PC-3 (cell line): ENCODE data around the gene ALOXE3. TPM values are rescaled to one million over a fixed set of nuclear protein-coding genes. Genes with fewer than 3 reads are reported as not detected.

Experiments
- ATAC-seq: fragments of 200-7000 bp; cut with Tn5 transposase; 2 replicates; pipeline ENCODE4 v1.9.1; 2020; ENCODE audit warnings: mild to moderate bottlenecking, moderate library complexity
- BruUV-seq: library from RNA; stranded (reverse); fragments of 400-500 nt; replicated peaks from 2 replicates; lab custom pipeline; 2021; lab: Mats Ljungman, UMichigan
- CTCF ChIA-PET: fragments of 300-600 bp; sonication (Branson Sonifier 250); formaldehyde crosslinking; loops from one replicate; lab custom pipeline; 2022; ENCODE audit warnings: antibody characterized with exemption; lab: Charles Lee
- POLR2A ChIA-PET: fragments of 300-600 bp; sonication (Branson Sonifier 250); formaldehyde crosslinking; loops from one replicate; lab custom pipeline; 2022; ENCODE audit warnings: antibody characterized with exemption; ENCODE audit not compliant: unreplicated experiment; lab: Charles Lee
- DNase-seq: peaks from one replicate; pipeline ENCODE4 v3.0.0-alpha.2; 2015
- H2AFZ ChIP-seq: fragments of 300-600 bp; sonication (generic); 2 replicates; pipeline ENCODE4 v1.6.0; 2016; ENCODE audit warnings: antibody characterized with exemption, low read length
- H3F3A ChIP-seq: fragments of 300-600 bp; sonication (generic); one replicate; pipeline ENCODE4 v1.6.0; 2017; ENCODE audit warnings: antibody characterized with exemption, low read length, control low read depth, mild to moderate bottlenecking; ENCODE audit not compliant: unreplicated experiment
- H3K27ac ChIP-seq: fragments of 300-600 bp; sonication (generic); 2 replicates; pipeline ENCODE4 v1.5.1; 2016; ENCODE audit warnings: mild to moderate bottlenecking, low read length
- H3K27me3 ChIP-seq: fragments of 300-600 bp; sonication (generic); 2 replicates; pipeline ENCODE4 v1.6.1; 2016; ENCODE audit warnings: low read length, mixed read lengths
- H3K36me3 ChIP-seq: fragments of 300-600 bp; sonication (generic); 2 replicates; pipeline ENCODE4 v1.6.1; 2016; ENCODE audit warnings: low read depth, mixed run types, low read length, mixed read lengths
- H3K4me1 ChIP-seq: fragments of 300-600 bp; sonication (generic); 2 replicates; pipeline ENCODE4 v1.5.1; 2016; ENCODE audit warnings: low read length; ENCODE audit not compliant: insufficient read depth
- H3K4me2 ChIP-seq: fragments of 300-600 bp; sonication (generic); 2 replicates; pipeline ENCODE4 v1.6.0; 2016; ENCODE audit warnings: low read length
- H3K4me3 ChIP-seq: fragments of 300-600 bp; sonication (generic); 2 replicates; pipeline ENCODE4 v1.5.1; 2016; ENCODE audit warnings: mild to moderate bottlenecking, low read length, mixed read lengths
- H3K79me2 ChIP-seq: fragments of 300-600 bp; sonication (generic); 2 replicates; pipeline ENCODE4 v1.6.1; 2017; ENCODE audit warnings: low read length, mixed read lengths
- H3K9ac ChIP-seq: fragments of 300-600 bp; sonication (generic); 2 replicates; pipeline ENCODE4 v1.6.0; 2016; ENCODE audit warnings: mild to moderate bottlenecking, low read length
- H3K9me2 ChIP-seq: fragments of 300-600 bp; sonication (generic); replicated peaks from 2 replicates; pipeline ENCODE4 v1.6.1; 2016; ENCODE audit warnings: mixed run types, low read length, mixed read lengths
- H3K9me3 ChIP-seq: fragments of 300-600 bp; sonication (generic); 2 replicates; pipeline ENCODE4 v1.6.1; 2016; ENCODE audit warnings: low read length, mixed read lengths
- H4K20me1 ChIP-seq: fragments of 300-600 bp; sonication (generic); 2 replicates; pipeline ENCODE4 v1.6.1; 2016; ENCODE audit warnings: low read length, mixed read lengths
- EZH2 ChIP-seq: fragments of 300-600 bp; sonication (generic); IDR thresholded peaks from one replicate; pipeline ENCODE4 v1.6.1; 2017; ENCODE audit warnings: antibody characterized with exemption, mild to moderate bottlenecking, low read length; ENCODE audit not compliant: unreplicated experiment
- EZH2phosphoT487 ChIP-seq: fragments of 300-600 bp; sonication (generic); IDR thresholded peaks from 2 replicates; pipeline ENCODE4 v1.6.1; 2018; ENCODE audit warnings: mild to moderate bottlenecking, antibody characterized with exemption, low read length, borderline replicate concordance
- intact Hi-C: fragments of 100-400 bp; cut with micrococcal nuclease; formaldehyde crosslinking; loops from 2 replicates; pipeline ENCODE4 v1.9.0; 2023
- total RNA-seq: library from RNA; depleted of rRNA; stranded (reverse); fragments of >200 nt; gene quantifications from 2 replicates; pipeline ENCODE4 v1.2.3, GENCODE V29; 2014
- TF ChIP-seq, protein P1 (sequence below): fragments of 300-600 bp; sonication (generic); conservative IDR thresholded peaks from 2 replicates; pipeline ENCODE4 v1.5.1; 2017; ENCODE audit warnings: antibody characterized with exemption, low read depth, mild to moderate bottlenecking, low read length

Gene ALOXE3
- total RNA-seq, 1 experiment from 2014 or later, result 1.4 TPM

DNA sequence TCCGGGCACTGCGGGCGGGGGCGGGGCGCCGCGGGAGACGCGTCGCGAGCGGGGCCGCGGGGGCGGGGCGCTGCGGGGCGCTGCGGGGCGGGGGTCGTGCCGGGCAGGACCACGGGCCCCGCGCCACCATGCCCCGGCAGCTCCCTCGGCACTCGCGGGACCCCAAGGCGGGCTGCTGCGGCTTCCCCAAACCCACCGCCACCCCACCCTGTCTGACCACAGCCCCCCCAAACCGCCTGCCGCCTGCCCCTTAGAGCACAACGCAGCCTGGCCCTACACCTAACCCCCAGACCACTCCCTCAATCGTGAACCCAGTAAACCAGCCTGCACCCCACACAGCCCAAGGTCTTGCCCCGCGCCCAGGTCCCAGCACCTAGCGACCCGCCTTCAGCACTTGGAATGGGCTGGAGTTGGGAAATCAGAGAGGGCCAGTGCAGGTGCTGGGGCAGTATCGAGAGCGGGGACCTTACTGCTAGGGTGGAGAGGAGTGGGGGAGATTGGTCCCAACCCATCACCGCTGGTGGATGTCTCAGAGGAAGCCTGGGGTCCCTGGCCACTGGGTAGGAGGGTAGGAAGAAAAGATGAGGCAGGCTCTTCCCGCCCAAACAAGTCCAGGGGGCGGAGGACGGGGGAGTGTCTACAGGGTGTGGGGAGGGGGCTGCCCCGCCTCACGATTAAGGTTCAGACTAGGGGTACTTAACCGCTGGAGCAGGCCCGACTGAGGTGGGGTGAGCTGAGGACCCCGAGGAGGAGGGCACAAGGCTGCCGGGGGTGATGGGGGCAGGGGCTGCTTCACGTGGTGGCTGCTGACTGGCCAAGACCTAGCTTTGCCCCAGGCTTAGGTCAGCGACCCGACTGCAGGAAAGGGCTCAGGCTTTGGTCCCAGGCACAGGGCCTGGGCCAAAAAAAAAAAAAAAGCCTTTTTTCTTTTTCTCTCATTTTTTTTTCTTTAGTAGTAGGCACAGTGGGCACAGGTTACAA lies 45.0 kb upstream of the ALOXE3 start:
- TF ChIP-seq EZH2, result no peak
- TF ChIP-seq, protein P1, sequence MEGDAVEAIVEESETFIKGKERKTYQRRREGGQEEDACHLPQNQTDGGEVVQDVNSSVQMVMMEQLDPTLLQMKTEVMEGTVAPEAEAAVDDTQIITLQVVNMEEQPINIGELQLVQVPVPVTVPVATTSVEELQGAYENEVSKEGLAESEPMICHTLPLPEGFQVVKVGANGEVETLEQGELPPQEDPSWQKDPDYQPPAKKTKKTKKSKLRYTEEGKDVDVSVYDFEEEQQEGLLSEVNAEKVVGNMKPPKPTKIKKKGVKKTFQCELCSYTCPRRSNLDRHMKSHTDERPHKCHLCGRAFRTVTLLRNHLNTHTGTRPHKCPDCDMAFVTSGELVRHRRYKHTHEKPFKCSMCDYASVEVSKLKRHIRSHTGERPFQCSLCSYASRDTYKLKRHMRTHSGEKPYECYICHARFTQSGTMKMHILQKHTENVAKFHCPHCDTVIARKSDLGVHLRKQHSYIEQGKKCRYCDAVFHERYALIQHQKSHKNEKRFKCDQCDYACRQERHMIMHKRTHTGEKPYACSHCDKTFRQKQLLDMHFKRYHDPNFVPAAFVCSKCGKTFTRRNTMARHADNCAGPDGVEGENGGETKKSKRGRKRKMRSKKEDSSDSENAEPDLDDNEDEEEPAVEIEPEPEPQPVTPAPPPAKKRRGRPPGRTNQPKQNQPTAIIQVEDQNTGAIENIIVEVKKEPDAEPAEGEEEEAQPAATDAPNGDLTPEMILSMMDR, result no peak
- no peak for TF ChIP-seq EZH2phosphoT487
- H3K36me3 ChIP-seq, result no peaks in the 10 kb centered on the region; the same call in 1 of the 2 replicates
- ATAC-seq (no peak), DNase-seq (no peak)
- no peaks in the 10 kb centered on the region for H3K27me3 ChIP-seq
- H3K9ac ChIP-seq, result peak overlapping the region; percentile 97
- H3K79me2 ChIP-seq, result peaks cover 19% of the 10 kb centered on the region
- 0 out of 2 replicates have a peak, but pooled peaks cover 2% of the 10 kb centered on the region for H4K20me1 ChIP-seq
- POLR2A ChIA-PET, result interaction anchor here (0.6 kb wide), 1 partner anchor 41 kb away, joined by 3 read pairs; no protein-coding TSS in a partner anchor
- peak overlapping the region; percentile 88 for H3K4me3 ChIP-seq
- no peak overlapping the region for H3K27ac ChIP-seq
- no peaks in the 10 kb centered on the region for H3K9me3 ChIP-seq
- H2AFZ ChIP-seq, result peak overlapping the region; percentile 57
- H3K4me2 ChIP-seq, result peak overlapping the region; percentile 75
- peaks cover 27% of the 10 kb centered on the region for H3K4me1 ChIP-seq
- BruUV-seq, result no TSS peak
- H3F3A ChIP-seq, result no peaks in the 10 kb centered on the region
- intact Hi-C loops, result no loop called here
- CTCF ChIA-PET, result interaction anchor here (0.5 kb wide), 1 partner anchor 31 kb away, joined by 3 read pairs; no protein-coding TSS in a partner anchor
- no peaks in the 10 kb centered on the region for H3K9me2 ChIP-seq

DNA sequence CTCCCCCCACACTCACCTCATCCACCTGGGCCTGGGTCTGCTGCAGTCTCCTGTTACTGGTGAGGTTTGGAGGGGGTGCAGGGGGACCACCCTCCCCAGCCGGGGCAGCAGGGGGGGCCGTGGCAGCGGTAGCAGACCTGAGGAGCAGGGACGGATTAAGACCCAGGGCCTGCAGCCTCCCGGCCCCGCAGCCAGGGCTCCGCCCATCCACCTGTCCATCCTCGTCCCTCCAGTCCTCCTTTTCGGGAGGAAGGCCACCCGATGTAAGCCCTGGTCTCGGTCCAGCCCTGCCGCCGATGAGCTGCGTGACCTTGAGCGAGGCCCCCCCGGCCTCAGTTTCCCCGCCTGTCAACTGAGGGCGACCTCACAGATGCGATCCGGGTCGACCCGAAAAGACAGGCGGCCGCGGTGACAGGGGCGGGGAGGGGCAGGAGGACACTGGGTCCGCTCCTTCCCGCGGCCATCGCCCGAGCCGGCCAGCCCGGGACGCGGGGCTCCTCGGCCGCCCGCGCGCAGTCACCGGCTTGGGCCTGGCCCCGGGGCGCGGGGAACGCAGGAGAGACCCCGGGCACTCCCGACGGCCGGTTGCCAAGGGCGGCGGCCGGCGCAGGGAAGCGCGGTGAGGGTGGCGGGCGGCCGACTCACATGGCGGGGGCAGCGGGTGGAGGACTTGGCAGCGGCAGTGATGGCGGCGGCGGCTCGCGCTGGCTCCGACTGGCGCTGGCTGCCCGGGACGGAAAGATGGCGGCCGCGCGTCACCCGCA lies 44.1 kb upstream of the ALOXE3 start, which contains the start of gene VAMP2:
Gene VAMP2 (minus strand): TSS at position 716 of the 764 bp plus-strand sequence. CDS start 69 bp downstream, at position 647.
- H3K4me1 ChIP-seq, result peaks cover 27% of the 10 kb centered on the region
- H3K79me2 ChIP-seq, result peaks cover 19% of the 10 kb centered on the region
- no peaks in the 10 kb centered on the region; the same call in 1 of the 2 replicates for H3K36me3 ChIP-seq
- intact Hi-C loops, result no loop called here
- CTCF ChIA-PET, result no interaction called here
- peak within 1 kb of the TSS; percentile 57 for H2AFZ ChIP-seq
- peak within 1 kb of the TSS; percentile 88 for H3K4me3 ChIP-seq
- 0 out of 2 replicates have a peak, but pooled peaks cover 2% of the 10 kb centered on the region for H4K20me1 ChIP-seq
- H3K9me2 ChIP-seq, result no peaks in the 10 kb centered on the region
- peak within 1 kb of the TSS; percentile 97 for H3K9ac ChIP-seq
- no peaks in the 10 kb centered on the region for H3K9me3 ChIP-seq
- peak within 1 kb of the TSS; percentile 59 for H3K27ac ChIP-seq
- no peaks in the 10 kb centered on the region for H3K27me3 ChIP-seq
- POLR2A ChIA-PET, result no interaction called here
- TF ChIP-seq, protein P1, result no peak
- TF ChIP-seq EZH2, result no peak
- TF ChIP-seq EZH2phosphoT487, result no peak
- DNase-seq, result peak; percentile 60
- BruUV-seq, result no TSS peak
- ATAC-seq, result peak; percentile 51
- no peaks in the 10 kb centered on the region for H3F3A ChIP-seq
- peak within 1 kb of the TSS; percentile 96 for H3K4me2 ChIP-seq
